Mononuclear cell (primary cell): ENCODE measurements around the gene ANKRD33B. TPM values are rescaled to one million over a fixed set of nuclear protein-coding genes. Genes with fewer than 3 reads are reported as not detected.

Experiments used
- H3K27me3 ChIP-seq: 2 replicates; pipeline ENCODE4 v1.6.0; 2011; ENCODE audit warnings: low read length, control low read depth; ENCODE audit not compliant: insufficient read depth
- H3K4me1 ChIP-seq: 2 replicates; pipeline ENCODE4 v1.5.1; 2011; ENCODE audit warnings: mild to moderate bottlenecking, low read length, control low read depth; ENCODE audit not compliant: insufficient read depth
- H3K4me3 ChIP-seq: 2 replicates; pipeline ENCODE4 v1.5.1; 2011; ENCODE audit warnings: mild to moderate bottlenecking, low read length, moderate library complexity
- H3K9me3 ChIP-seq: 2 replicates; pipeline ENCODE4 v1.5.1; 2011; ENCODE audit warnings: low read depth, mild to moderate bottlenecking, control low read depth, low read length
- total RNA-seq: library from RNA; depleted of rRNA; stranded (reverse); fragments of >200 nt; gene quantifications from one replicate; pipeline ENCODE4 v1.2.3, GENCODE V29; 2012

ANKRD33B gene
- total RNA-seq, 1 donor = 2.7 TPM

GRCh38 chr5:10703676-10704075 lies 139.8 kb downstream of the ANKRD33B start:
- no peaks in the 10 kb centered on the region for H3K27me3 ChIP-seq

GRCh38 chr5:10704949-10705621 lies 141.2 kb downstream of the ANKRD33B start:
- H3K27me3 ChIP-seq = no peaks in the 10 kb centered on the region
- peaks cover 22% of the 10 kb centered on the region for H3K4me1 ChIP-seq
- no peaks in the 10 kb centered on the region for H3K9me3 ChIP-seq
- H3K4me3 ChIP-seq = no peak overlapping the region

More at GRCh38 chr5:10703676-10704075, 139.8 kb downstream of the ANKRD33B start:
- peaks cover 22% of the 10 kb centered on the region for H3K4me1 ChIP-seq
- H3K4me3 ChIP-seq = no peak overlapping the region
- no peaks in the 10 kb centered on the region for H3K9me3 ChIP-seq

GRCh38 chr5:10705747-10706146 lies 141.9 kb downstream of the ANKRD33B start:
- Histone ChIP-seq H3K9me3 (no peaks in the 10 kb centered on the region), H3K4me3 (no peak overlapping the region), H3K27me3 (no peaks in the 10 kb centered on the region), H3K4me1 (peaks cover 16% of the 10 kb centered on the region)

GRCh38 chr5:10706326-10706725 lies 142.5 kb downstream of the ANKRD33B start:
- Histone ChIP-seq H3K4me1 (peaks cover 16% of the 10 kb centered on the region), H3K4me3 (no peak overlapping the region), H3K27me3 (no peaks in the 10 kb centered on the region), H3K9me3 (no peaks in the 10 kb centered on the region)

Other genes with a start within 250 kb of the ANKRD33B start
- 140 TPM for gene MARCHF6, start 210.4 kb upstream of the ANKRD33B start, total RNA-seq
- gene ROPN1L, start 122.2 kb upstream of the ANKRD33B start, total RNA-seq = 0.42 TPM
- gene DAP, start 197.2 kb downstream of the ANKRD33B start, total RNA-seq = 20.1 TPM